B cell (primary cell): ENCODE results near the gene C2CD2L.

Source experiments
- EZH2 ChIP-seq: IDR thresholded peaks from 2 replicates; pipeline ENCODE4 v1.6.1; 2012; ENCODE audit warnings: borderline replicate concordance, low read depth, mild to moderate bottlenecking, moderate library complexity, low read length; ENCODE audit not compliant: insufficient read depth, poor library complexity, severe bottlenecking
- TF ChIP-seq, protein P1 (sequence below): fragments of 200-600 bp; IDR thresholded peaks from one replicate; pipeline ENCODE4 v1.8.0; 2022; ENCODE audit warnings: antibody characterized with exemption, mild to moderate bottlenecking

DNA sequence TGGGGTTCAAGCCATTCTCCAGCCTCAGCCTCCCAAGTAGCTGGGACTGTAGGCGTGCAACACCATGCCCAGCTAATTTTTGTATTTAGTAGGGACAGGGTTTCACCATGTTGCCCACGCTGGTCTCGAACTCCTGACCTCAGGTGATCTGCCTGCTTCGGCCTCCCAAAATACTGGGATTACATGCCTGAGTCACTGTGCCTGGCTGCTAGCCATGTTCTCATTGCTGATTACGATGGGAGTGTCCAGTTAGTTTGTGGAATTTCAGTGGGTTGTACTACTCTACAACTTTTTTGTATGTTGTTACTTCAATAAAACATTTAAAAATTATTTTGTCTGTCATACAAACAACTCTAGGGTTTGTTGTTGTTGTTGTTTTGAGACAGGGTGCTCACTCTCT, 44.4 kb upstream of the C2CD2L start:
- TF ChIP-seq, protein P1, sequence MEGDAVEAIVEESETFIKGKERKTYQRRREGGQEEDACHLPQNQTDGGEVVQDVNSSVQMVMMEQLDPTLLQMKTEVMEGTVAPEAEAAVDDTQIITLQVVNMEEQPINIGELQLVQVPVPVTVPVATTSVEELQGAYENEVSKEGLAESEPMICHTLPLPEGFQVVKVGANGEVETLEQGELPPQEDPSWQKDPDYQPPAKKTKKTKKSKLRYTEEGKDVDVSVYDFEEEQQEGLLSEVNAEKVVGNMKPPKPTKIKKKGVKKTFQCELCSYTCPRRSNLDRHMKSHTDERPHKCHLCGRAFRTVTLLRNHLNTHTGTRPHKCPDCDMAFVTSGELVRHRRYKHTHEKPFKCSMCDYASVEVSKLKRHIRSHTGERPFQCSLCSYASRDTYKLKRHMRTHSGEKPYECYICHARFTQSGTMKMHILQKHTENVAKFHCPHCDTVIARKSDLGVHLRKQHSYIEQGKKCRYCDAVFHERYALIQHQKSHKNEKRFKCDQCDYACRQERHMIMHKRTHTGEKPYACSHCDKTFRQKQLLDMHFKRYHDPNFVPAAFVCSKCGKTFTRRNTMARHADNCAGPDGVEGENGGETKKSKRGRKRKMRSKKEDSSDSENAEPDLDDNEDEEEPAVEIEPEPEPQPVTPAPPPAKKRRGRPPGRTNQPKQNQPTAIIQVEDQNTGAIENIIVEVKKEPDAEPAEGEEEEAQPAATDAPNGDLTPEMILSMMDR: no peak
- TF ChIP-seq EZH2: no peak
